Right kidney (tissue), 1 donor: Measurements from ENCODE around the gene NOTCH1.
A peak's percentile ranks its signal among the peaks of the same experiment; 100 is the strongest.
"Not testable (repeated sequence)": the region's sequence is repeated elsewhere in the genome, so short reads cannot be mapped to it uniquely, and the experiment has no call there.

Source experiments
- DNase-seq: peaks from one replicate; pipeline ENCODE4 v3.0.0-alpha.2; 2016

NOTCH1 gene

DNA sequence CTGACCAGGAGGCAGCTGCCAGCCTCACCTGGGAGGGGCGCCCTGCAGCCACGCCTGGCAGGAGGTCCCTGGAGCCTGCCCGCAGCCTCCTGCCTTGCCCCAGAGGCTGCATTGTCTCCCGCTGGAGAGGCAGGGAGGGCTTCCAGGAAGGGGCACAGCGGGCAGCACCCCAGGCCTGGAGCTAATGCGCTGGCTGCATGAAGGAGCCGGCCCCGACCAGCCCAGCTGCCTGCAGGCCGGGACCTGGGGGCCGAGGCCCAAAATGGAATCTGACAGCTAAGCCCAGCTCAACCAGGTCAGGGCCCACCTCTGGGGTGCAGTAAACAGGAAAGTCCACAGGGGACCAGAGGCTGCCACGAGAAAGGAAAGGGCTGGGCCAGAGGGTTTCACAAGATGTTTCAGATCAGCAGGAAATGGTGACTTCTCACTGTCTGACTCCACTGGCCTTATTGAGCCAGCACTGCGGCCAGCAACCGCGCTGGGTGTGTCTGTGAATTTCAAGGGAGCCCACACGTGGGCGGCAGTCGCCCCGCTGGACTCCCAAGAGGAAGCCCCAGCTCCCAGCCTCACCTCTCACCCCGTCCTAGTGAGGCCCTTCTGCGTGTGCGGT is 18.6 kb upstream of the NOTCH1 start:
- DNase-seq = no peak

- DNase-seq = no peak
Observed at GRCh38 chr9:136563646-136564325, 17.9 kb upstream of the NOTCH1 start.

DNA sequence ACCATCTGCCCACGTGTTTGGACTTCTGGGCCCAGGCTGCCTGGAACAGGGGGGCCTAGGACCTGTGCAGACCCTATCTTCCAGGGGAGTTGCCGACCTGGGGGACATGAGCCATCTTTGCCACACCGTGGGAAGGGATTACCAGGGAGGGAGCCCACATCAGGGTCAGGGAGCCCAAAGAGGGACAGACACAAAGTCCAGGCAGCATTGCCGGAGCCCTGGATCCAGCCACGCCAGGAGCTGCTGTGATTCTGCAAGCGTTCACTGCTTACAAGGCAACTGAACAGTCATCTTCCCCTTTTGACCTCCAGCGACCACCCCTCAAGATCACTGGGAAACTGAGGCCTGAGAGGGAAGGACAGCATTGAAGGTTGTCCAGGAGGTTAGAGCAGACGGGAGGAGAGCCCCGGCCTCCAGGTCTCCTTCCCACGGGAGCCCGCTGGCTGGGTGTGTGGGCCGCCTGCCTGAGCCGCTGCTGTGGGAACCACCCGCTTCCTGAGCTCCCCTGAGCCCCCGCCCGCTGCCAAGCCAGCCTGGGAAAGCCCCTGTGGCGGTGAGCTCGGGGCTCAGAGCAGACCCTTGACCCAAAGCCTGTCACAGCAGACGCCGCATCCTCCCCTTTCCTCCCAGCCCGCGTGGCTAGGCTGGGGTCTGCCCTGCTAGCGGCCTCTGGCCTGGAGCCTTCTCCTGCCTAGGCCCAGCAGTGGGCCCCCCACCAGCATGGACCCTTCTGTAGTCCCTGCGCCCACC is 17.1 kb upstream of the NOTCH1 start:
- no peak for DNase-seq

GRCh38 chr9:136561779-136562178 is 15.9 kb upstream of the NOTCH1 start:
- DNase-seq = no peak

GRCh38 chr9:136560586-136560985 is 14.7 kb upstream of the NOTCH1 start:
- DNase-seq = no peak

DNA sequence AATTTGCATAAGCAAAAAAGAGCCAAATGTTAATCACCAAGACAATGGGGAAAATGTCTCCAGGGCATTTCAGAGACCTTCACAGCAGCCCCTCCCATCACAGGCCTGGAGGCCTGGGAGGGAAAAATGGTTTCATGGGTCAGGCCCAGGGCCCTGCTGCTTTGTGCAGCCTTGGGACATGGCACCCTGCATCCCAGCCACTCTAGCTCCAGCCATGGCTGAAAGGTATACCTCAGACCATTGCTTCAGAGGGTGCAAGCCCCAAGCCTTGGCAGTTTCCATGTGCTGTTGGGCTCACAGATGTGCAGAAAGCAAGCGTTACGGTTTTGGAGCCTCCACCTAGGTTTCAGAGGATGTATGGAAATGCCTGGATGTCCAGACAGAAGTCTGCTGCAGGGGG is 13.5 kb upstream of the NOTCH1 start:
- DNase-seq = not testable (repeated sequence)

- DNase-seq = not testable (repeated sequence)
Observed at GRCh38 chr9:136558846-136559245, 13.0 kb upstream of the NOTCH1 start.

DNA sequence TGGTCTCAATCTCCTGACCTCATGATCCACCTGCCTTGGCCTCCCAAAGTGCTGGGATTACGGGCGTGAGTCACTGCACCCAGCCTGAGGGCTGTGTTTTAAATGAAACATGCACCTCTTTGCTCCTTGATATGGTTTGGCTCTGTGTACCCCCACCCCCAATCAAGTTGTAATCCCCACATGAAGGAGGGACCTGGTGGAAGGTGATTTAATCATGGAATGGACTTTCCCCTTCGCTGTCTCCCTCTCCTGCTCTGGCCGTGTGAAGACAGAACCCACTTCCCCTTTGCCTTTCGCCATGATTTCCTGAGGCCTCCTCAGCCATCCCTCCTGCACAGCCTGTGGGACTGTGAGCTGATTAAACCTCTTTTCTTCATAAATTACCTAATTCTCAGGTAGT is 12.5 kb upstream of the NOTCH1 start:
- no peak for DNase-seq

- DNase-seq = no peak
Observed at GRCh38 chr9:136557036-136557435, 11.2 kb upstream of the NOTCH1 start.

DNA sequence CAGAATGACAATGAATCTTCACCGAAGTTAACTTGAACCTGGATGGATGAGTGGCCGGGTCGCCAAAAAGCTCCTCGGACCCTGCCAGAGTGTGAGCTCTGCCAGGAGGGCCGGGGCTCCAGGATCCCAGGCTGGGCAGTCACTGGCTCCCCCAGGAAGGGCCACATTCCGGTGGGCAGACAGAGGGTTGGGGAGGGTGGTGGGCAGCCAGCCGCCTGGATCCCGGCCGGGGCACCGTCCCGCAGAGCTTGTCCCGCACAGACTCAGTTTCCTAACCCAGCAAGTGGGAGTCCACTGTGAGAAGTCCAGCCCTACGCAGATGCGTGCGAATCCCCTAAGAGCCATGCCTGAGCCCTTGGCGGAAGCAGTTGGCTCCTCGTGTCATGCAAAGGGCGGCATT is 10.3 kb upstream of the NOTCH1 start:
- DNase-seq = no peak

- peak; percentile 26 for DNase-seq
Observed at GRCh38 chr9:136554870-136555269, 9.0 kb upstream of the NOTCH1 start.

- no peak for DNase-seq
Observed at GRCh38 chr9:136553581-136553980, 7.7 kb upstream of the NOTCH1 start.

DNA sequence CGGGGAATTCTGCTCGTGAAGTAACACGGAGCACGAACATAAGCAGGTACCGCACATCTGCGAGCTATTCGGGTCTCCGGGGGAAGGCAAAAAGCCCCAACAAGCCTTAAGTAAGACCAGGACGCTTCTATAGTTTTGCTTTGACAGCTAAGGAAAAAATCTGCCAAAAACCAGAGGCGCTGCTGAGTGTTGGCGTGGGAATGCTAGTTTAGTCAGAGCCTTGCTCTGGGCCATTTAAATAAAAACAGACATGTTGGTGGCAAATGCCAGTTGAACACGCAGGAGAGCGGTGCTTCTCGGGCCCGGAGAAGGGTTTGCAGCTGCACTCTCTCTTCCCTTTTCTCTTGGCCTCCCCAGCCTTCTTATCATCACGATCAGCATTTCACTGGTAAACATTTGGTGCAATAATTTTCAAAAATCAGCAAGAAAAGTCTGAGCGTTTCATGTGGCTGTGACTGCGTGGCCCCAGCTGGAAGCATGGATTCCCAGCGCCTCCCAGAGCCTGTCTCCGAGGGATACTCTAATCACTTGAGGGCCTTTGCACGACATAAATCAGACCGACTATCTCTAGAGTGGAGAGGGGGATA is 6.4 kb upstream of the NOTCH1 start:
- no peak for DNase-seq

- DNase-seq = no peak
Observed at GRCh38 chr9:136551401-136552116, 5.7 kb upstream of the NOTCH1 start.

DNA sequence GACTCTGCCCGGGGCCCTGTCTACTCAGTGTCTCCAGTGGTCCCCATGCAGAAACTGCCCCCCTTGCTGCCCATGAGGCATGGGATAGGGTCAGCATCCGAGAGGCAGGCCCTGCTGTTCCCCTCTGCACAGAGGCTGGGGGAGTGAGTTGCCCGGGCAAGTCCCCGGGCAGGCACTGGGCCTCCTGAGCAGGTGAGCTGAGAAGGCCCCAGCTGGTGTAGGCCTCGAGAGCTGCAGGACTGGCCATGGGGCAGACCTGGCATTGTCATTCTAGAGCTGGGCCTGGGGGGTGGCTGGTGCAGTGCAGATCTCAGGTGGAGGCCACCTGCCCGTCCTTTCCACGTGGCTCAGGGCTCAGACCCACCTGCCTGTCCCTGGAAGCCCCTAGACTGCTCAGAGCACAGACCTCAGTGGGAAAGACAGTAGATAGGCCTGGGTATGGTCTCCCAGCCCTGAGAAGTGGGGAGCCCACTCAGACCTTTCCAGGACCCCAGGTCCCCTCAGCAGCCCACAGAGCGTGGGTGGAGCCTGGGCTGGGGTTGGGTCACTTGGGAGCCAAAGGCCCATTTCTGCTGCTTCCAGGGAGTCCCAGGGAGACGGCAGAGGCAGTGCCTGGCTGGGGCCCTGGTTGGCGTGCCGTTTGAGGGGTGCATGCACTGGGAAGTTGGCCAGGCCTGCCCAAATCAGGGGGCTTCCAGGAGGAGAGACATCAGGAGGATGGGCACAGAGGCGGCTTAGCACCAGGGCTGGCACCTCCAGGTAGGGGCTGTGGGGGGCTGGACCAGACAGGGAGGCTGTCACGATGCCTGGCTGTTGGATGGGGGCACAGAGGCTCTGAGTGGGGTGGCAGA is 4.8 kb upstream of the NOTCH1 start:
- DNase-seq = no peak

DNA sequence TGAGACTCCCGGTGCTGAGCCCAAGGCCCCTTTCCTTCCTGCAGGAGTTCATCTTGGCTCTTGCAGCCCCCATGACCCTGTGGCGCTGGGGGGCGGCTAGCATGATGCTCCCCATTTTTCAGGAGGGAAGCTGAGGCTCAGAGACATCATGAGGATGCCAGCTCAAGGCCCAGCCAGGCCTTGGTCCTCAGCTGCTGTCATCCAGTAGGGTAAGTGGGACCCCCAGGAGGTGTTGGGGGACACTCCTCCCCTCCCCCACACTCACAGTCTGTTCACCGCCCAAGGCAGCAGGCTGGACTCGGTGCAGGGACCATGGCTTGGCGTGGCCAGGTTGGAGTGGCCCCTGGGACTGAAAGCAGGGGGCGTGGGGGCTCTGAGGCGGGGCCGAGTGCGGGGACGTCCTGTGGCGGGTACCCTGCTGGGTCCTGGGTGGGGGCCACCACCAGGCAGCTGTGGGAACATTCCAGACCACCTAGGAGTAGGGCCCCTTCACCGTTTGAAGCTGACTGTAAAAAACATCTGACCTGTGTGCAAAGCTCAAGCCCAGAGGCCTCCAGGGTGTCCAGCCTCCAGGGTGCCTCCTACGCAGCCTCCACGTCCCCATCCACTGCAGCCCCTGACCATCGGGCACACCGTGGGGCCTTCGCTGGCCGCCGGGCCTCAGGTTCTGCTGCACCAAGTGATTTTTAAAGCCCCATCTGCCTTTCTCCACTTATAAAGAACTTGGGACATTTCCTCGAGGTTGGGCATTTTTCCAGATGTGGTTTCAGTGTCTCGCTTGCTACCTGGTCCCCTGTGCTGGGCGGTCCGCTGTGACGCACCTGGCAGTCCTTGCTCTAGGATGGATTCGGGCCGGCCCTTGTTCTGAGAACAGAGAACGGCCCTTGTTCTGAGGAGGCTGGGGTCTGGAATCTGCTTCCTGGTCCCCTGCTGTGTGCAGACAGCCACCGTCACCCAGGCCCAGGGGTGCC is 3.4 kb upstream of the NOTCH1 start:
- DNase-seq = no peak

- DNase-seq = no peak
Observed at GRCh38 chr9:136547508-136548215, 1.8 kb upstream of the NOTCH1 start.

DNA sequence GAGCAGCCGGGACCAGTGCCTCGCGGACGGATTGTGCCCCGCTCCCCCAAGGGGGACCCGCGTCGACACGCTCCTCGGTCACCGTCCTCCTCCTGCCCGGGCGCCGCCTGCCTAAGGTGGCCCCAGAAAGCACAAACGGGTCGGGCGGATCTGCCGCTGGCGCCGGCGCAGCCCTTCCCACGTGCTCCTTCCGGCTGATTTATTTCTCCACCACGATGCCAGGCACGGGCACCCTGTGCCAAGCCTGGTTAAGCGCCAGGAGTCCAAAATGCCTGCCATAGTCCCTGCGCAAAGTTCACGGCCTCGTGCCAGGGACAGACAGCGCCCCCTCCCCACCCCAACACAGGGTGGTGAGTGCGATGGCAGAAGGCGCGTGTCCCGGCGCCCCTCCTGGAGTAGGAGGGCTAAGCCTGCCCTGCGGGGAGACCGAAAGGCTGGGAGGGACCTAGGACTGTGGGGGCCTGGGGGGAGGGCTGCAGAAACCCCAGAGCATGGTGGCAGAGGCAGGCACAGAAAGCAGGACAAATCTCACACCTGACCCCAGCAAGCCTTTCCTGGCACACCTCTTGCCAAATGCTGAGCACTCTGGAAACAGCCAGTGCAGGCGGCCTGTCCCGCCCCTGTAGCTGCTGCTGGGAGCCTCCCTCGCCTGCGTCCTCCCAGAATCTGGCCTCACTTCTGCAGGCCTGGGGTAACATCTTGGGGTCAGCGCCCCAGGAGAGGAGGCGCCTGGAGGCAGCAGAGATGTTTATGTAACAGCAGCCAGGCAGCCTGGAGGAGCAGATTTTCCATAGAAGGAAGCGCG is 1.1 kb upstream of the NOTCH1 start:
- peak; percentile 74 for DNase-seq

GRCh38 chr9:136545692-136545964 is 220 bp downstream of the NOTCH1 start:
- no peak for DNase-seq
